Esophagus muscularis mucosa (tissue), 4 donors: Measurements from ENCODE around the gene CATSPERD. TPM values are rescaled to one million over a fixed set of nuclear protein-coding genes. Genes with fewer than 3 reads are reported as not detected.

ENCODE experiments used
- DNase-seq: peaks from one replicate; pipeline ENCODE4 v3.0.0-alpha.2; 2017; ENCODE audit errors: extremely low spot score
- H3K27ac ChIP-seq, 4 donors: fragments of 200-600 bp; sonication (generic); replicated peaks in 1 of 4; 1 replicate in 3 of 4; 2 replicates in 1 of 4; pipeline ENCODE4 v1.5.1; 2016 to 2019; ENCODE audit warnings: mild to moderate bottlenecking in 1 of 4
- H3K27me3 ChIP-seq, 4 donors: fragments of 200-600 bp; sonication (generic); one replicate each; pipeline versions ENCODE4 v1.5.1 to v1.6.0; 2016 to 2019
- H3K36me3 ChIP-seq, 4 donors: fragments of 200-600 bp; sonication (generic); one replicate each; pipeline ENCODE4 v1.5.1; 2016 to 2019
- H3K4me1 ChIP-seq, 4 donors: fragments of 200-600 bp; sonication (generic); one replicate each; pipeline ENCODE4 v1.5.1; 2016 to 2019
- H3K4me3 ChIP-seq, 4 donors: fragments of 200-600 bp; sonication (generic); 1 replicate in 2 of 4; 2 replicates in 2 of 4; pipeline ENCODE4 v1.5.1; 2016 to 2019; ENCODE audit warnings: mild to moderate bottlenecking in 4 of 4, moderate library complexity in 1 of 4
- H3K9me3 ChIP-seq, 4 donors: fragments of 200-600 bp; sonication (generic); 1 replicate in 3 of 4; 2 replicates in 1 of 4; pipeline ENCODE4 v1.5.1; 2016 to 2019
- CTCF ChIP-seq, 3 experiments: fragments of 200-600 bp in 2 of 3; fragments of 450-650 bp in 1 of 3; sonication (generic) in 2 of 3; IDR thresholded peaks; one replicate each; pipeline ENCODE4 v1.5.1; 2017 to 2019; ENCODE audit warnings: antibody characterized with exemption in 3 of 3, mild to moderate bottlenecking in 2 of 3, moderate library complexity in 1 of 3
- EP300 ChIP-seq: sonication (generic); formaldehyde crosslinking; IDR thresholded peaks from one replicate; pipeline ENCODE4 v1.6.1; 2017; ENCODE audit warnings: antibody characterized with exemption
- POLR2A ChIP-seq: fragments of 450-650 bp; IDR thresholded peaks from one replicate; pipeline ENCODE4 v1.6.1; 2017; ENCODE audit warnings: antibody characterized with exemption, moderate library complexity, mild to moderate bottlenecking, low read depth
- POLR2AphosphoS5 ChIP-seq, 2 donors: sonication (generic); formaldehyde crosslinking; IDR thresholded peaks; one replicate each; pipeline ENCODE4 v1.6.1; 2017; ENCODE audit warnings: antibody characterized with exemption in 2 of 2
- WGBS: methylation state at CpG from one replicate; pipeline ENCODE4 v1.1.5; 2018; 5-methylcytosine and 5-hydroxymethylcytosine counted together
- intact Hi-C: fragments of 100-400 bp; cut with DNase I; formaldehyde crosslinking; loops from one replicate; pipeline ENCODE4 v1.15.1; 2023
- total RNA-seq, 4 donors: library from RNA; depleted of rRNA; stranded (reverse); fragments of >200 nt; gene quantifications; one replicate each; pipeline versions ENCODE4 v1.1.0 to v1.2.1, GENCODE V29; 2016

CATSPERD gene
- total RNA-seq, 4 donors from 2014 or later, result 0.19 TPM; not detected in 3

- H3K27me3 ChIP-seq, result no peaks in the 10 kb centered on the region
- H3K27ac ChIP-seq, result peak overlapping the region; percentile 90 to 96 (median 93)
- H3K4me3 ChIP-seq, result peak overlapping the region; percentile 82 to 98 (median 86)
- no peak for DNase-seq
- peaks cover 17 to 38% (median 33%) of the 10 kb centered on the region in 4 donors for H3K4me1 ChIP-seq
- intact Hi-C loops, result loop anchor here (5.0 kb wide), 1 partner anchor 59 kb away; the partner anchor contains the start of genes SAFB and SAFB2
- WGBS, result 62% methylated on average over 17 of the region's 17 CpGs
- no peaks in the 10 kb centered on the region for H3K9me3 ChIP-seq
- TF ChIP-seq EP300 (no peak), POLR2A (no peak), CTCF (IDR thresholded peaks at IDR 0.05) (no peak), POLR2AphosphoS5 (IDR thresholded peaks at IDR 0.05) (no peak)
- H3K36me3 ChIP-seq, result peaks cover 0 to 14% (median 11%) of the 10 kb centered on the region in 4 donors
Observed at GRCh38 chr19:5681391-5682106, 38.9 kb upstream of the CATSPERD start.

GRCh38 chr19:5682107-5682482 lies 38.3 kb upstream of the CATSPERD start:
- H3K27me3 ChIP-seq, result no peaks in the 10 kb centered on the region
- H3K4me3 ChIP-seq, result no peak overlapping the region
- 93% methylated on average over 3 of the region's 3 CpGs for WGBS
- H3K4me1 ChIP-seq, result peaks cover 17 to 42% (median 37%) of the 10 kb centered on the region in 4 donors
- H3K36me3 ChIP-seq, result peaks cover 0 to 14% (median 11%) of the 10 kb centered on the region in 4 donors
- intact Hi-C loops, result loop anchor here (5.0 kb wide), 1 partner anchor 60 kb away; the partner anchor contains the start of genes SAFB and SAFB2
- no peak for DNase-seq
- no peak overlapping the region for H3K27ac ChIP-seq
- no peaks in the 10 kb centered on the region for H3K9me3 ChIP-seq
- TF ChIP-seq CTCF (IDR thresholded peaks at IDR 0.05), result no peak
- no peak for TF ChIP-seq POLR2AphosphoS5 (IDR thresholded peaks at IDR 0.05)
- TF ChIP-seq POLR2A, result no peak
- no peak for TF ChIP-seq EP300

- Histone ChIP-seq H3K27me3 (no peaks in the 10 kb centered on the region), H3K36me3 (peaks cover 0 to 5% (median 4%) of the 10 kb centered on the region in 4 donors), H3K4me1 (peaks cover 17 to 44% (median 42%) of the 10 kb centered on the region in 4 donors), H3K4me3 (no peak overlapping the region), H3K9me3 (no peaks in the 10 kb centered on the region), H3K27ac (no peak overlapping the region)
- 88% methylated on average over 10 of the region's 10 CpGs for WGBS
- intact Hi-C loops, result loop anchor here (5.0 kb wide), 1 partner anchor 61 kb away; the partner anchor contains the start of genes SAFB and SAFB2
- no peak for DNase-seq
- TF ChIP-seq POLR2A, result no peak
- TF ChIP-seq EP300, result no peak
- no peak for TF ChIP-seq POLR2AphosphoS5 (IDR thresholded peaks at IDR 0.05)
- TF ChIP-seq CTCF (IDR thresholded peaks at IDR 0.05), result no peak
Observed at GRCh38 chr19:5683177-5683886, 37.1 kb upstream of the CATSPERD start.

GRCh38 chr19:5684694-5685430 lies 35.6 kb upstream of the CATSPERD start:
- no peaks in the 10 kb centered on the region for H3K27me3 ChIP-seq
- no peak overlapping the region for H3K27ac ChIP-seq
- H3K36me3 ChIP-seq, result no peaks in the 10 kb centered on the region
- peaks cover 8 to 38% (median 33%) of the 10 kb centered on the region in 4 donors for H3K4me1 ChIP-seq
- no peak overlapping the region for H3K4me3 ChIP-seq
- no peaks in the 10 kb centered on the region for H3K9me3 ChIP-seq
- intact Hi-C loops, result loop anchor here (5.0 kb wide), 1 partner anchor 63 kb away; the partner anchor contains the start of genes SAFB and SAFB2
- TF ChIP-seq POLR2A (no peak), POLR2AphosphoS5 (IDR thresholded peaks at IDR 0.05) (no peak), CTCF (IDR thresholded peaks at IDR 0.05) (no peak), EP300 (no peak)
- no peak for DNase-seq
- 94% methylated on average over 7 of the region's 22 CpGs for WGBS
